ENCODE measurements around the gene SPAG16.

Gene SPAG16

DNA sequence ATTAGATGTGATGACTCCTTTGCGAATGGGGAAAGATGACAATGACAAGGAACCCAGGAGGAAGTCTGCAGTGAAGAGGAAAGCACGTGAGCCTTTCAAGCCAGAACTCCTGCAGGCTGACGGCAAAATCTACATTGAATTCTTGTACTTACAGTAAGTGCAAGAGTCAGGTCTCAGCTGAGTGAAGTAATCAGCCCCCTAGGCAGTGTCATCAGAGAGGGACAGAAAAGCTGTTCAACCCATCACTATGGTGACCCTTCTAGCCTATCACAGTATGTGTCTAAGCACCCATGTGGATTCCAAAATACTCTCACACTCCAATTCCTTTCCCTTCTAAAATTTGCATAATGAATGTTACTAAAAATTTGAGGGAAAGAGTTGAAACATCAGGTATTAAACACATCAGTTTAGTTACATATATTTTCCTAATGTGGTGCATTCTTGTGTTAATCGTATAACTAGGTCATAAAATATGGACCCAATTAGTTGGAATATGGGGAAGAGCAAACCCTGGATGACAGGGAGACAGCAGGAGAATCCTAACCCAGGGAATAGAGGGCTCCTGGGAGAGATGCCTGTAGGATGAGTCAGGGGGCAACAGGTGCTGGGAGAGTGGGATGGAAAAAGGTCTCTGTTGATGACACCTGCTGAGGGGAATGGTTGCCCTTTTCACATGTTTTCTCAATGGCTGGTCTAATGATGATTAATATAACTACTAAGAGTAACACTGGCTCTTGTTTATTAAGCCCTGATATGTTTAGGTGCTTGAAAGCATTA lies 1166.0 kb downstream of the SPAG16 start:
- H3K27ac ChIP-seq, result no peak overlapping the region
- TF ChIP-seq ZFX (IDR thresholded peaks at IDR 0.05), result no peak
- TF ChIP-seq, protein P1, sequence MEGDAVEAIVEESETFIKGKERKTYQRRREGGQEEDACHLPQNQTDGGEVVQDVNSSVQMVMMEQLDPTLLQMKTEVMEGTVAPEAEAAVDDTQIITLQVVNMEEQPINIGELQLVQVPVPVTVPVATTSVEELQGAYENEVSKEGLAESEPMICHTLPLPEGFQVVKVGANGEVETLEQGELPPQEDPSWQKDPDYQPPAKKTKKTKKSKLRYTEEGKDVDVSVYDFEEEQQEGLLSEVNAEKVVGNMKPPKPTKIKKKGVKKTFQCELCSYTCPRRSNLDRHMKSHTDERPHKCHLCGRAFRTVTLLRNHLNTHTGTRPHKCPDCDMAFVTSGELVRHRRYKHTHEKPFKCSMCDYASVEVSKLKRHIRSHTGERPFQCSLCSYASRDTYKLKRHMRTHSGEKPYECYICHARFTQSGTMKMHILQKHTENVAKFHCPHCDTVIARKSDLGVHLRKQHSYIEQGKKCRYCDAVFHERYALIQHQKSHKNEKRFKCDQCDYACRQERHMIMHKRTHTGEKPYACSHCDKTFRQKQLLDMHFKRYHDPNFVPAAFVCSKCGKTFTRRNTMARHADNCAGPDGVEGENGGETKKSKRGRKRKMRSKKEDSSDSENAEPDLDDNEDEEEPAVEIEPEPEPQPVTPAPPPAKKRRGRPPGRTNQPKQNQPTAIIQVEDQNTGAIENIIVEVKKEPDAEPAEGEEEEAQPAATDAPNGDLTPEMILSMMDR (conservative IDR thresholded peaks at IDR 0.05), result no peak

DNA sequence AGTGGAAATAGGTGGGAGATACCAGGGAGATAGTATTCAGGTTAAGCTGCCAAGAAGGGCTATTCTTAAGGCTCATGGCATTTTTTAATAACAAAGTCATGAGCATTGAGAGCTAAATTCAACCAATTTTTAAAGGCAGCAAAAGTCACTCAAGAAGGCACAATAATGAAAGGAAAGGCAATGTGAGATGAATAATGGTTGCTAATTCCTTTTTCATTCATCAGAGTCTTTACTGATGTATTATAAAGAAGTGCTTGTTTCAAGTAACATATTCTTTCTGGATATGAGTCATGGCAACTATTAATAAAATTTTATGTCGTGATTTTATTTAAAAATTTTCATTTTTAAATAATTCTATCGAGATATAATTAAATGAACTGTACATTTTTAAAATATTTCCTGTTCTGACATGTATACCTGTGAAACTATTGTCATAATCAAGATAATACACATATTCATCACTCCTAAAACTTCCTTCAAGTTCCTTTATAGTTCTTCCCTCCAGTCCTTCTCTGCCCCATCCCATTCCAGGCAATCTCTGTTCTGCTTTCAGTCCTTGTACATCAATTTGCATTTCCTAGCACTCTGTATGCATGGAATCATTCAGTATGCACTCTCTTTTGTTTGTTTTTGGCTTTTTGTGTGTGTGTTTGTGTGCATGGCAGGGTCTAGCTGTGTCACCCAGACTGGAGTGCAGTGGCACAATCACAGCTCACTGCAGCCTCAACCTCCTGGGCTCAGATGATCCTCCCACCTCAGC lies 1167.4 kb downstream of the SPAG16 start:
- TF ChIP-seq, protein P1 (conservative IDR thresholded peaks at IDR 0.05), result no peak
- TF ChIP-seq ZFX (IDR thresholded peaks at IDR 0.05), result no peak
- no peak overlapping the region for H3K27ac ChIP-seq
